AG10803 (cell line): ENCODE data around the gene TBATA.

Experiments
- DNase-seq: peaks from one replicate; pipeline ENCODE4 v3.0.0; 2010; ENCODE audit warnings: low read depth
- H3K4me3 ChIP-seq: 2 replicates; pipeline ENCODE4 v1.5.1; 2011; ENCODE audit warnings: mild to moderate bottlenecking, low read length, control low read depth
- TF ChIP-seq, protein P1 (sequence below): conservative IDR thresholded peaks from 2 replicates; pipeline ENCODE4 v1.5.1; 2011; ENCODE audit warnings: mild to moderate bottlenecking, low read length, control low read depth, inconsistent platforms

TBATA gene, protein sequence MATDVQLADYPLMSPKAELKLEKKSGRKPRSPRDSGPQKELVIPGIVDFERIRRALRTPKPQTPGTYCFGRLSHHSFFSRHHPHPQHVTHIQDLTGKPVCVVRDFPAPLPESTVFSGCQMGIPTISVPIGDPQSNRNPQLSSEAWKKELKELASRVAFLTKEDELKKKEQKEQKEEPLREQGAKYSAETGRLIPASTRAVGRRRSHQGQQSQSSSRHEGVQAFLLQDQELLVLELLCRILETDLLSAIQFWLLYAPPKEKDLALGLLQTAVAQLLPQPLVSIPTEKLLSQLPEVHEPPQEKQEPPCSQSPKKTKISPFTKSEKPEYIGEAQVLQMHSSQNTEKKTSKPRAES

DNA sequence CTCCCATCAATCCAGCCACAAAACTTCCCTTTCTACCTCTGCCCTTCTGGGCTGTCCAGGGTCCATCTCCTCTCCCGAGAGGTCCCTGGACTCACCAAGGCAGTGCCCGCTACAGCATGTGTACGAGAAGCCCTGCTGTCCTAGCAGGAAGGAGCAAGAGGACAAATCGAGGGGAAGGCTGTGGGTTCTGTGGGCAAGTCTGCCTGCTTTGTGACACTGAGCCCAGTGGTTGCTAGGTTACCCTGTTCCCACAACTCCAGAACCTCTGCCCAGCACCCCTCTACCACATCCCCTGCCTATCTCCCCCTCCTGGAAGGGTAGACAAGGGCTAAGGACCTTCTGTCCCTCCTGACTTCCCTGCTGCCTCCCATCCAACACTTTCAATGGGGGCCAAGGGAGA is at the start of gene TBATA:
TBATA (minus strand) TSS at position 188 of the 400 bp plus-strand sequence. CDS start 1,998 bp downstream, outside the sequence.
- TF ChIP-seq, protein P1, sequence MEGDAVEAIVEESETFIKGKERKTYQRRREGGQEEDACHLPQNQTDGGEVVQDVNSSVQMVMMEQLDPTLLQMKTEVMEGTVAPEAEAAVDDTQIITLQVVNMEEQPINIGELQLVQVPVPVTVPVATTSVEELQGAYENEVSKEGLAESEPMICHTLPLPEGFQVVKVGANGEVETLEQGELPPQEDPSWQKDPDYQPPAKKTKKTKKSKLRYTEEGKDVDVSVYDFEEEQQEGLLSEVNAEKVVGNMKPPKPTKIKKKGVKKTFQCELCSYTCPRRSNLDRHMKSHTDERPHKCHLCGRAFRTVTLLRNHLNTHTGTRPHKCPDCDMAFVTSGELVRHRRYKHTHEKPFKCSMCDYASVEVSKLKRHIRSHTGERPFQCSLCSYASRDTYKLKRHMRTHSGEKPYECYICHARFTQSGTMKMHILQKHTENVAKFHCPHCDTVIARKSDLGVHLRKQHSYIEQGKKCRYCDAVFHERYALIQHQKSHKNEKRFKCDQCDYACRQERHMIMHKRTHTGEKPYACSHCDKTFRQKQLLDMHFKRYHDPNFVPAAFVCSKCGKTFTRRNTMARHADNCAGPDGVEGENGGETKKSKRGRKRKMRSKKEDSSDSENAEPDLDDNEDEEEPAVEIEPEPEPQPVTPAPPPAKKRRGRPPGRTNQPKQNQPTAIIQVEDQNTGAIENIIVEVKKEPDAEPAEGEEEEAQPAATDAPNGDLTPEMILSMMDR, result no peak
- no peak for DNase-seq
- H3K4me3 ChIP-seq, result no peak within 1 kb of the TSS

DNA sequence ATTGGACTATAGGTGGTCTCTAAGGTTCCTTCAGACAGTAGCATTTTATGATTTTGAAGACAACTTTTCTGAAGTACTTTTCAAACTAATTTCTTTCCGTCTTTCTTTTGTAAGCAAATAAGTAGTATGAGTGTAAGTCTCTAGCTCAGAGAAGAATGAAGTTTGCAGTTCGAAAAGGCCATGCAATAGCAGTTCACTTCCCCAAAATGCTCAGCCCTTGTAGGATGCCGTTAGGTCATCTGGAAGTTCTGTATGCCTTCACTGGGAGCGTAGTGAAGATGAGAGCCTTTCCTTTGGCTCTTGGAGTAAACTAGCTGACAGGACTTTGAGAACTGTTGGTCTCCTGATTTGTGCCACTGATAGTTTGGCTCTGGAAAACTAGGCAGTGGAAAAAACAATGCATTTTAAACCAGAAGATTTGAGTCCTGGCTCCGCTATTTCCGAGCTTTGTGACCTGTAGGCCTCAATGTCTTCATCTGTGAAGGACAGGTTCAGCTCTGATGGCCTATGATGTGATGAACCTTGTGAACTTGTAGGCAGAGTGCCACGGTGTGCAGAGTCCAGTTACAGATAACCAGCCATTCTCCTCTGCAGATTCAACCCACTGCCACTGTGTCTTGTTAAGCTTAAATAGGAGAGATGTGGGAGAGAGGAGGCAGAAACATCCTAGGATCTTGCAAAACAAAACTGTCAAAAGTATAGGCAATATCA is 49.4 kb upstream of the TBATA start:
- no peak overlapping the region for H3K4me3 ChIP-seq
- DNase-seq, result no peak
- TF ChIP-seq, protein P1, result no peak

DNA sequence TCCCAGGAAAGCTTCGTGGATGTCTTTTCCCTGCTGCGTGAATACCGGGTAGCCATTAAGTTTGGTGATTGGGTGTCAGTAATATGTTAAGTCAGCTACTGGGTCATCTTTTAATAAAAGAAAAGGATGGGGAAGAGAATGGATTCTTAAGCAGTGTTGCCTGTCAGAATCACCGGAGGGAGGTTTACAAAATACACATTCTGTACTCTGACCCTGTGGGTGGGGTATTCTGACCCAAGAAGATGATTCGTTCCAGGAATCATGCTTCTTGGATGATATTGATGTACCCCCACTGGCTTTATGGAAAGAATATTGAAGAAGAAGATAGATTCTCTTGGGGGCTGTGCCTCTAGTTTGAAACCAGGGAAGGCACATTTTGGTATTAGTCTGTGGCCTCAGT is 48.8 kb upstream of the TBATA start:
- no peak overlapping the region for H3K4me3 ChIP-seq
- no peak for DNase-seq
- TF ChIP-seq, protein P1, result no peak

DNA sequence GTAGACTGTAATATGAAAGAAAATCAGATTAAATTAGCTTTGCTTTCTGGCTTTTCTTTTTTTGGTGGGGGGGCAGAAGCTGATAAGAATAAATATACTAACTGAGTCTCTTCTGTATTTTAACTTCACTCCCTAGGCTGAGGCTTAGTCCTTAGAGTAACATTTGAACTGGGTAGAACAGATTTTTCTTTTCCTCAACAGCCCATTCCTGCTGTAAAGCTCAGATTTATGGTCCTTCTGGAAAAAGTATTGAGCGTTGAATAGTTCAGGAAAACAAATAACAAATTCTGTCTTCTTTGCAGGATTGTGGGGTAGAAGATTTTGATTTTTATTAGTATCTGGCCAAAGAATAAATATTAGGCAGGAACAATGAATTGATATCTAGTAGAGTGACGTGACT is 48.4 kb upstream of the TBATA start:
- no peak for DNase-seq

DNA sequence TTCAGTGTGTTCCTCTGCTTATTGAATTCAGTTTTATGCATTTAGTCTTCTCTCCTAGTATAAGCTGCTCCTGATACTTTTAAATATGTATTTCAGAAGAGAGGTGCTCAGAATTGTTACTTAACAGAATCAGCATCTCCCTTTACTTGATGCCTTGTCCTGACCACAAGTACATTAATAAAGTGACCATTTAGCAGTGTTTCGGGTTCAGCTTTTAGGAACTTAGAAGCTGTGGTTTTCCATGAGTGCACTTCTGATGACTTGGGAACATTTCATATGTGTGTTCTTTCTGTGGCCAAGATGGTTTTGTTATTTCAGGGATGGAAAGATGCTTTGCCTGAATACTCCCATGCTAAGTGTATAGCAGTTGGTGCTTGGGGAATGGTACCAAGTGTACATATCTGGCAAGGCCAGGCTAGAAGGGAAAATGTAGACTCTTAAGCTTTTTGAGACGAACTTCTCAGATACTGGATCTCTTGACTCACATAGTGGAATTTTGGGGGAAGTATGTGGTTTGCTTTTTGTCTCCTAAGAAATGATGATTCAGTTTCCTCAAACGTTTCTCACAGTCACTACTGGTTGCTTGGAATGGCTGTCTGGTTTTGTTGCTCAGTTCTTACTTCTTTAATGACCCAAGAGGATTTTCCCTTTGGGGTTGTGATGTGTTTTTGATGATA is 47.8 kb upstream of the TBATA start:
- peak; percentile 91 for DNase-seq
- no peak overlapping the region for H3K4me3 ChIP-seq
- TF ChIP-seq, protein P1, result no peak

More for the DNA sequence above, 48.4 kb upstream of the TBATA start:
- no peak overlapping the region for H3K4me3 ChIP-seq
- TF ChIP-seq, protein P1, result no peak

DNA sequence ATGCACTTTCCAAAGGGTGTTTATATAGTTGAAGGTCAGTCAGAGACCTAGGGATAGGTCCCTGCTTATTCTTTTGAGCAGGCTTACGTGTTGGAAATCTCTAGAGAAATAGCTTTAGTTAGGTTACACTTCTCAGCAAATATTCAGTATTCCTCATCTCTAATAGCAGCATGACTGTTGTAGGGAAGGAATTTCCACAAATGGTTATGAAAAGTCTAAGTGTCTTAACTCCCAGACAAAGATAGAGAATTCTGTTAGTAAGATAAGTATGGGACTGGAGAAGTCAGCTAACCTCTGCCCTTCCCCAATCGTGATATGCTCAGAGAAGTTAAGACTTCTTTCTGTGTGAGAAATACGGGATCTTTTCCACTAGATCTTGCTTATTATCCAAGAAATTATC is 47.0 kb upstream of the TBATA start:
- H3K4me3 ChIP-seq, result no peak overlapping the region
- no peak for DNase-seq
- TF ChIP-seq, protein P1, result no peak
